ENCODE results near the gene MAVS.

MAVS gene

DNA sequence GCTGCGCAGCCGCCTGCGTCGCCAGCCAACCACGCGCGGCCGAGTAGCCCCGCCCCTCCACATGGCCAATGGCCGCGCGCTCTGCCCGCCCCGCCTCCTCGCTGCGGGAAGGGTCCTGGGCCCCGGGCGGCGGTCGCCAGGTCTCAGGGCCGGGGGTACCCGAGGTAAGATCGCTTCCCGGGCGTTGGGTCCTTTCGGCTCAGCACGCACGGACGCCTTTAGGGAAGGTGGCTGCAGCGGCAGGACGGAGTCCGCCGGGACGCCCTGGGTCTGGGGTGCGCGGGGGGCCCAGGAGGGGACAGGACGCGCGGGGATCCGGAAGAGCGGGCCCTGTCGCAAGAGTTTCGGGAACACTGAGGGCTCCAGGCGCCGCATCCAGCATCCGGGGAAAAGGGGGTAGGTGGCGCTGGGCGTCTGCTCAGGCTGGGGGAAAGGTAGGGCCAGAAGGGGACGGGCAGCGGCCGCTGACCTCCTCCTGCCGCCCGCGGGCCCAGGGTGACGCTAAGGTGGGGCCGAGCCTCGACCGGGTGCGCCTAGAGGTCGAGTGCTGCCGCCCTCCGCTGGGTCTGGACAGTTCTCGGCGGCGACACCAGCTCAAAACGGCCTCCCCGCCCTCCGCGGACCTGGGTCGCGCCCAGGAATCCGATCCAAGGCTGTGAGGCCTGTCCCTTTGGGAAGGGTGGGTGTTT lies at the start of gene MAVS:
Gene MAVS, plus strand, starts transcription at position 95 of the 689 bp plus-strand sequence. CDS start 7,791 bp downstream, outside the sequence.
- peak; percentile 70 to 77 for DNase-seq (ENCODE audit: low read depth in 1 of 2, low spot score in 1 of 2)

DNA sequence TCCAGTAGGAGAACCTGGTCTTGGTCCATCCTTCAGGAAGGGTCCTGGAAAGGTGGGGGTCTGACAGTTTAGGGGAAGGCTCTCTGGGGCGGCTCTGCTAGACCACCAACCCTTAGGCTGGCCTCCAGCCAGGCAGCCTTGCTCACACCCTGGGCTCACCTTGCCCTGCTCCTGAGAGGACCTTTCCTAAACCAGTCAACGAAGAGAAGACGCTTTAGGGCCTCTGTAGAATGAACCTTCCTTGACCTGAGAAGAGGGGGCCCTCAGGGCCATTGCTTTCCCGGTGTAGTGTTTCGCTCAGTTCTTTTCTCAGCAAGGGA lies 49.4 kb upstream of the MAVS start:
- DNase-seq (ENCODE audit: low read depth in 1 of 2, low spot score in 1 of 2), result no peak

DNA sequence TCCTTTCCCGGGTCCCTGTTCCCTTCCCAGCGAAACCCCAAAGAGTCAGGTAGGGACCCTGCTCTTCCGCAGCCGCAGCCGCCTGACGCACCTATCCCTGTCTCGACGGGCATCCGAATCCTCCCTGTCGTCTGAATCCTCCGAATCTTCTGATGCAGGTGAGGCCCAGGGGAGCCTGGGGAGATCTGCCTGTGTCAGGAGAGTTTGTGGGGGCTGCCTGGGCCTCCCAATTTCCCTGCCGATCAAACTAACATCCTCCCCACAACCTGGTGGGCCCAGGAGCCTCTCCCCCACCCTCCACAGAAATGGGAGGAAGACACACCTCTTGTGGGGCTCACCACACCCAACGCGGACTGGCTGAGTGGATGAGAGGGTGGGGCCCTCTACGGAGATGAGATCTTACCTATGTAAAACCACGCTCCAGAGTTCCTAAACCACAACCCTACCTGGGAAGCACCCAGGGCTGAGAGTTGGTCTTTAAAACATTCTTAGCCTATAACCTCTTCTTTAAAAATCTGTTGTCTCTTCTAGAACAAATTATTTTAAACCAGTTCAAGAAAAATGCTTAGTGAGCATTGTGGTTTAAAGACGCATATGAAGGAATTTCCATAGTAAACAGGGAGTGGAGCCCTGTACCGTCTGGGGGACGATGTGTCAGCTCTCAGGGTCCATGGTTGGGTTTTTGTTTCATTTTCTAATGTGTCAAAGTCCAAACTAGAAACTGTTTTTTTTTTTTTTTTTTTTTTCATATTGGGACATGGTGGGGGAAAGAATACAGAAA lies 48.9 kb upstream of the MAVS start:
- no peak for DNase-seq (ENCODE audit: low read depth in 1 of 2, low spot score in 1 of 2)

DNA sequence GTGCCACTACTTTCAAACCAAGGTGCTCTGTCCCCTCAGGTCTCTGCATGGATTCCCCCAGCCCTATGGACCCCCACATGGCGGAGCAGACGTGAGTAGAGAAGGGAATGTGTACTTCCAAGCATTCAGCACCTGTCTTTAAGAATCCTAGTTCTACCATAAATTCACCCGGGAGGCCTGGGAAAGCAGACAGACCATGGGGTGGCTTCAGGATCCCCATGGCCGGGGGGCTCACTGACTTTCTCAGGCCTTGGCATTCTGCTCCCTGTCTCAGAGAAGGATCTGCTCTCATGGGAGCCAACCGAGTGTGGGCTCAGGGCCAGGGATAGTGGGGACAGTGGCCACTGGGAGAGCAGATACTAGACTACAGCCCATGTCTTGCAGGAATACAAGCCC lies 48.3 kb upstream of the MAVS start:
- no peak for DNase-seq (ENCODE audit: low read depth in 1 of 2, low spot score in 1 of 2)

DNA sequence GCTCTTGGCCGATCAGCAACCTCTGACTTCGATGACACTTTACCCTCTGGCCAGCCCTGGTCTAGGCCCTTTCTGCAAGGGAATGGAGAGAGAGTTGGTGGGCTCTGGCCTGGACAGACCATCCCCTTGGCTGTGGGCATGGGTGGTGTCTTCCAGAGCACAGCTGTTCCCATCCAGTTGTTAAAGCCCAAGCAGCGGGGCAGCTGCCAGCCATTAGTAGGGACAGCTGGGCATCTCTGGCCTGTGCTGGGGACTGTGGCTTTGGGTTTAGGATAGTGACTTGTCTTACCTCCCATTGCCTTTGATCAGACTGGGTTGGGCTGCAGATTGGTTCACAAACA lies 47.8 kb upstream of the MAVS start:
- DNase-seq (ENCODE audit: low read depth in 1 of 2, low spot score in 1 of 2), result no peak

DNA sequence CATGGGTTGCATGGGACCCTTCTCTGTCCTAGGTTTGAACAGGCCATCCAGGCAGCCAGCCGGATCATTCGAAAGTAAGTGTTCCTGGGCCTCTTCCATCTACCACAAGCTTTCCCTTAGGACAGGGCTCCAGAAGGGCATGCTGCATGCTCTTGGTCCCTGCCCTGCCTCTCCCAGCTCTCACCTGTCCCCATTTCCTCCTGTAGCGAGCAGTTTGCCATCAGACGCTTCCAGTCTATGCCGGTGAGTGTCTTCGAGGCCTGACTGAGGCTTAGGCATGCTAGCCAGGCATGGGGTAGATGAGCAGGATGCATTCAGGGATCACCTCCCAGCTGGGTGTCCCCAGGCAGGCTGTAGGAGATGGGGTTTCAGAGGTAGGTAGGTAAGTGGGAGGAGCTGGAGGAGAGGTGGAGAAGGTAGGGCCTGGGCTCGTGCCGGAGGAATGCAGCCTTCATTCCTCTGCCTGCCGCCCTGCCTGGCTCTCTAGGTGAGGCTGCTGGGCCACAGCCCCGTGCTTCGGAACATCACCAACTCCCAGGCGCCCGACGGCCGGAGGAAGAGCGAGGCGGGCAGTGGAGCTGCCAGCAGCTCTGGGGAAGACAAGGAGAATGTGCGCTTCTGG lies 46.3 kb upstream of the MAVS start:
- DNase-seq (ENCODE audit: low read depth in 1 of 2, low spot score in 1 of 2), result no peak

DNA sequence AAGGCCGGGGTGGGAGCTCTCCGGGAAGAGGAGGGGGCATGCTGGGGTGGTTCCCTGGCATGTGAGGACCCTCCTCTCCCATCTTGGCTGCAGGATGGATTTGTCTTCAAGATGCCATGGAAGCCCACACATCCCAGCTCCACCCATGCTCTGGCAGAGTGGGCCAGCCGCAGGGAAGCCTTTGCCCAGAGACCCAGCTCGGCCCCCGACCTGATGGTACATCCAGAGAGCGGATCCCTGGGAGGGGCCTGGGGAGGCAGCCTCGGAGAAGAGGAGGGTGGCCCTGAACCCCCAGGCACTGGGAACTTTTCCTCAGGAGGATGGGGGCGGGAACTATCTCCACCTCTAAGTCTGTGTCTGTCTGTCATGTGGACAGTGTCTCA lies 45.8 kb upstream of the MAVS start:
- no peak for DNase-seq (ENCODE audit: low read depth in 1 of 2, low spot score in 1 of 2)

DNA sequence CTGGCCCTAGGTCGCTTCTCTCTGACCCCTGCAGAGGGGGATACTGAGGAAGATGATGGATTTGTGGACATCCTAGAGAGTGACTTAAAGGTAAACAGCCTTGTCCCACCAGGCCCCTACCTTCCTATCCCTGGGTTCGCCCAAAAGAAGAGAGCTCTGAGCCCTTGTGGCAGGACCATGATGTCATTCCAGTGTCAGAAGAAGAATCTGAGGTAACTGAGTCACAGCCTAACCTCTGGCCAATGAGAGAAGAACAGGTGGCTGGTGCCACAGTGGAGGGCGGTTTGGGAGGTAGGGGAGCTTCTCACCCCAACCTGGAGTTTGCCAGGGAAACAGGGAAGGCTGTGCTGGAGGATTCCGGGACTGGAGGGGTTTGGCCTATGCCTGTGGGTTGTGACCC lies 45.3 kb upstream of the MAVS start:
- no peak for DNase-seq (ENCODE audit: low read depth in 1 of 2, low spot score in 1 of 2)

DNA sequence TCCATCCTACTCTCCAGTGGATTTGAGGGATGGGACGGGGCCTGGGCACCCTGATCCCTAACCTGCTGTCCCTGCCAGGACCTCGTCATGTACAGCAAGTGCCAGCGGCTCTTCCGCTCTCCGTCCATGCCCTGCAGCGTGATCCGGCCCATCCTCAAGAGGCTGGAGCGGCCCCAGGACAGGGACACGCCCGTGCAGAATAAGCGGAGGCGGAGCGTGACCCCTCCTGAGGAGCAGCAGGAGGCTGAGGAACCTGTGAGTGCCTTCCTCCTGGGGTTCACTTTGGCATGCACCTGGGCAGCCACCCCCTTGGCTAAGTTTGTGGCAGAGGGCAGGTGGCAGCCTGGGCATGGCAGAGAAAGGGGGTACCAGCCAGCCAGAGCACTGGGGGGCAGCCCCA lies 44.8 kb upstream of the MAVS start:
- DNase-seq (ENCODE audit: low read depth in 1 of 2, low spot score in 1 of 2), result no peak

DNA sequence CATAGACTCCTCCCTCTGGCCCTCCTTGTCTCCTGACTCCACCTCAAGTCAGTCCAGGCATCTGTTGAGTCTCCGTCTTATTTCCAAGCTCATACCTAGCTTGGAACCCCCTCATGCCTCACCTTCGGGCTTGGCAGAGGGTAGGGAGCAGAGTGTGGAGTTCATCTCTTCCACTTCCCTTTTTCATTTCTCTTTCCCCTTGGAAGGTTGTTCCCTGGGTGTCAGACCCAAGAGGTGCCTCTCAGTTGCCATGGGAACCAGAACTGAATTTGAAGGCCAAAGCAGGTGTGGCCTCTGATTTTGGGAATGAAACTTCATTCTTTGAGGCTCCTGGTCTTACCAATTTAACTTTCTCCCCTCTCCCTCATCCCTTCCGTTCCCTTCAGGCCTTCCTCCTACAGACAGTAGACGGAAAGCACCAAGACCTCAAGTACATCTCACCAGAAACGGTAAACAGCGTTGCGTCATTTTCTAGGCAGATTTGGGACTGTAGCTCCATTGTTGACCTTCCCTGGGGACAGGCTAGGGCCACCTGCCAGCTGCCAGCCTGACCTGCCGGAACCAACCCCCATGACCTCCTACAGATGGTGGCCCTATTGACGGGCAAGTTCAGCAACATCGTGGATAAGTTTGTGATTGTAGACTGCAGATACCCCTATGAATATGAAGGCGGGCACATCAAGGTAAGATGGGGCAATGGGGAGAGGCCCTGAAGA lies 44.0 kb upstream of the MAVS start:
- no peak for DNase-seq (ENCODE audit: low read depth in 1 of 2, low spot score in 1 of 2)

DNA sequence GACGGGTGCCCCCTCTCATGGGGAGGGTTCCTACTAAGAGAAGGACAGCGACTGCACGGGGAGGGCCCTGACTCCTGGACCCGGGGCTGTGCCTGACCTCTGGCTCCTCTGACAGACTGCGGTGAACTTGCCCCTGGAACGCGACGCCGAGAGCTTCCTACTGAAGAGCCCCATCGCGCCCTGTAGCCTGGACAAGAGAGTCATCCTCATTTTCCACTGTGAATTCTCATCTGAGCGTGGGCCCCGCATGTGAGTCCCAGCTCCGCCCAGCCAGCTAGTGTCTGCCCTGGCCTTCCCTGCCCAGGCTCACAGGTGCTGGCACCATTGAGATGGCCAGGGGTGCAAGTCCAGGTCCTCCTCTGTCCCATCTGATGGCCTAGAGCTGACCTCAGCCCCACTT lies 43.3 kb upstream of the MAVS start:
- DNase-seq (ENCODE audit: low read depth in 1 of 2, low spot score in 1 of 2), result no peak

DNA sequence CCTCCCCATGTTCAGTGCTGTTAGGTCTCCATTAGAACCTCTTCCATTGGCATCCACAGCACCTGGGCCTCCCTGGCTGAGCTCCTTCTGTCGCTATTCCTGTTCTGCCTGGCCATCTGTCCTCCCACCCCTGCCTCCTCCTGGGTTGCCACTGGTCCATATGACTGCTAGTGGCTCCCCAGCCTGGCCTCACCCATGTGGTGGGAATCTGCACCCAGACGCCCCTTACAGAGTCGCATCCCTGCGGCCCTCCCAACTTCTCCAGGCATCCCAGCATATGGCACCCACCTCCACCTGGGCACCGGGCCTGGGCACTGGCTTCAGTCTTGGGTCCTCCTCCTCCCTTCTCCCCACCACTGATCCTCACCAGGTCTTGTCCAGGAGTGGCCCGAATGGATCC lies 42.8 kb upstream of the MAVS start:
- DNase-seq (ENCODE audit: low read depth in 1 of 2, low spot score in 1 of 2), result no peak

DNA sequence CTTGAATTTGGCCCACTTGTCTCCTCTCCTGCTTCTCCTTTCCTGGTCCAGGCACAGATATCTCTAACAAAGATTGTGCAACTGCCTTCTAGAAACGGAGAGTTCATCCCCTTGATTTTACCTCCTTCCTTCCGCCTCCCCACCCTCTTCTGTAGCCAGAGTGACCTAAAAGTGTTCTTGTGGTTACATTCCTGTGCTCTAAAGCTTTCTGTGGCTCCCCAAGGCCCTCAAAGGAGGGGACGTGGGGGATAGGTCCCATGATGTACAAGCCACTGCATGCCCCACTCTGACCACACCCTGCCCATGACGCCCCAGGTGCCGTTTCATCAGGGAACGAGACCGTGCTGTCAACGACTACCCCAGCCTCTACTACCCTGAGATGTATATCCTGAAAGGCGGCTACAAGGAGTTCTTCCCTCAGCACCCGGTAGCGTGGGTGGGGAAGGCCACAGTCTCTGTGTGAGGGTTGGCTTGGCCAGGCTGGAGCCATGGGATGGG lies 42.3 kb upstream of the MAVS start:
- DNase-seq (ENCODE audit: low read depth in 1 of 2, low spot score in 1 of 2), result no peak

DNA sequence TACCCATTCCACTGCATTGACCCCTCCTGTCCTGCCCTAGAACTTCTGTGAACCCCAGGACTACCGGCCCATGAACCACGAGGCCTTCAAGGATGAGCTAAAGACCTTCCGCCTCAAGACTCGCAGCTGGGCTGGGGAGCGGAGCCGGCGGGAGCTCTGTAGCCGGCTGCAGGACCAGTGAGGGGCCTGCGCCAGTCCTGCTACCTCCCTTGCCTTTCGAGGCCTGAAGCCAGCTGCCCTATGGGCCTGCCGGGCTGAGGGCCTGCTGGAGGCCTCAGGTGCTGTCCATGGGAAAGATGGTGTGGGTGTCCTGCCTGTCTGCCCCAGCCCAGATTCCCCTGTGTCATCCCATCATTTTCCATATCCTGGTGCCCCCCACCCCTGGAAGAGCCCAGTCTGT lies 41.9 kb upstream of the MAVS start:
- no peak for DNase-seq (ENCODE audit: low read depth in 1 of 2, low spot score in 1 of 2)

DNA sequence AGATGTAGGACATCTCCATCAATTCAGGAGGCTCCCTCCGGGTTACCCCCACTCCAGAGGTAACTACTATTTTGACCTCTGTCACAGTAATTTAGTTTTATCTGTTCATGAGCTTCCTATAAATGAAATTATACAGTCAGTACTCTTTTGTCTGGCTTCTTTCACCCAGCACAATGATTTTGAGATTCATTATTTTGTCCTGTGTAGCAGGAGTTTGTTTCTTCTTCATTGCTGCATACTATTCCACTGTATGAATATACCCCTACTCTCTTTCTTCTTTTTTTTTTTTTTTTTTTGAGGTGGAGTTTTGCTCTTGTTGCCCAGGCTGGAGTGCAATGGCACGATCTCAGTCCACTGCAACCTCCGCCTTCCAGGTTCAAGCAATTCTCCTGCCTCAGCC lies 38.1 kb upstream of the MAVS start:
- no peak for DNase-seq (ENCODE audit: low read depth in 1 of 2, low spot score in 1 of 2)

DNA sequence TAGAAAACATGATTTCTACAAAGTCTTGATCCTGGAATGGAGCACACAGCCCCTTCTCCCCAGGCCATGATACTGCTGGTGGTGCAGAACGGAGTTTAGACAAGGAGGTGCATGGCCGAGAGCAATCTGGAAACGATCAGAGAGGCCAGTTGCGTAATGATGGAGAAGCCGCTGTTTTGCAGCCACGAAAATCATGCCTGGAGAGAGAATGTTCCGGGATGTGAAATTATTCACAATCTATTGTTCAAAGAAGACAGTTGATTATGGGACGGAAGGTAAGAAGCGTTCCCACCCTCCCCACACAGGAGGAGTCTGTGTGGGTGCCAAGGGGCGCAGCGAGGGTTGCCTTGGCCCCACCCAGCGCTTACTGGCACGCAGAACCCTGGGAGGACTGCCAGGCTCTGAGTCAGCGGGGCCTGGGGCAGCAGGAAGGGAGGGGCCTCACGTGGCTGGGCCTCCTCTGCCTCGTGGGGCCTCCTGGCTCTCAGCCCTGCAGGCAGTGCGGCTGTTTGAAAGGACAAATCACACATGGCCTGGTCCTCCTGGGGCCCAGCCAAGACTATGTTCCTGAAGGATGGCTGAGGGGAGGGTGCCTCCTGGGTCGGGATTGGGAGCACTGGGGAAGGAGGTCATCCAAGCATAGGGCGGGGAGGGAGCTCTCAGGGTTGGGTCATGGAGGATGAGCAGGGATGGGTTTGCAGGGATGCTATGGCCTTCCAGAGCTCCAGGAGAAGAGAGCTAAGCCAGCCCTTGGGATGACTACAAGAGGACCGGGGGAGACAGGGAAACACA lies 35.0 kb upstream of the MAVS start:
- peak; percentile 76 to 88 for DNase-seq (ENCODE audit: low read depth in 1 of 2, low spot score in 1 of 2)

DNA sequence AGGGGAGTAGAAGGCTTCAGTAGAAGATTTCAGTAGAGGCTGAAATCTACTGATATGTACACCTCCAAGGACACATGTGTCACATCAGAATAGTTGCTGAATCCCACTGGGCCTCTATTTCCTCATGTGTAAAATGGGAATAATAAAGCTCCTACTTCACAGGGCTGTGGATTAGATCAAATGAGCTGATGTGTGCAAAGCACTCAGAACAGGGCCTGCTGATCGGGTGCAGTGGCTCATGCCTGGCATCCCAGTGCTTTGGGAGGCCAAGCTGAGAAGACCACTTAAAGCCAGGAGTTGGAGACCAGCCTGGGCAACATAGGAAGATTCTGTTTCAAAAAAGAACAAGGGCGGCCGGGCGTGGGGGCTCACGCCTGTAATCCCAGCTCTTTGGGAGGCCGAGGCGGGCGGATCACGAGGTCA lies 34.4 kb upstream of the MAVS start:
- no peak for DNase-seq (ENCODE audit: low read depth in 1 of 2, low spot score in 1 of 2)

DNA sequence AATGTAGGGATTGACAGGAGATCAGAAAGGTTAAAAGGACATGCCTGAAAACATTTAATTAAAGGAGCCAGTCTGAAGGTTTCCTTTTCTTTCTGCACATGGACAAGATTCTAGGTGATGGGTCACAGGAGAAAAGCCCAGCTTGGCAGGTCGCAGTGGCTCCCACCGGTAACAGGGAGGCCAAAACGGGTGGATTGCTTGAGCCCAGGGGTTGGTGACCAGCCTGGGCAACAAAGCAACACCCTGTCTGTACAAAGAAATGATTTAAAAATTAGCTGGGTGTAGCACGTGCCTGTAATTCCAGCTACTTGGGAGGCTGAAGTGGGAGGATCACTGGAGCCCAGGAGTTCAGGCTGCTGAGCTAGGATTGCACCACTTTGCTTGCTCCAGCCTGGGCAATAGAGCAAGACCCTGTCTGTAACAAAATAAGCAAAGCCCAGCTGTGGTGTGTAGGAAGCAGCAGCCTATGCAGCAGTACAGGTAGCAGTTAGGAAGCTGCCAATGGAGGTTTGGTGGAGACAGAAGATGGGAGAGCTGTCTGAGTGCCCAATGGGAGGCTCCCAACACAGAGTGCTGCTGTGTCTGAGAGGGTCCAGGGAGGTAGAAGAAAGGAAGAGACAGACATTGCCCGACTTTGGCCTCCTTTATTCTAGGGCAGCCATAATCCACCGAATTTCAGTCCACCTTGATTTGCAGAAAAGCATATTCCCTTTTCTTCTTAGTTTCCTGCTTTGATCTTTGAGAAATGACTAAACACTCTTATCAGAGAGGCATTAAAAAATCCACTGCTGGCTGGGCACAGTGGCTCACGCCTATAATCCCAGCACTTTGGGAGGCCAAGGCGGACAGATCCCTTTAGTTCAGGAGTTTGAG lies 33.4 kb upstream of the MAVS start:
- no peak for DNase-seq (ENCODE audit: low read depth in 1 of 2, low spot score in 1 of 2)

DNA sequence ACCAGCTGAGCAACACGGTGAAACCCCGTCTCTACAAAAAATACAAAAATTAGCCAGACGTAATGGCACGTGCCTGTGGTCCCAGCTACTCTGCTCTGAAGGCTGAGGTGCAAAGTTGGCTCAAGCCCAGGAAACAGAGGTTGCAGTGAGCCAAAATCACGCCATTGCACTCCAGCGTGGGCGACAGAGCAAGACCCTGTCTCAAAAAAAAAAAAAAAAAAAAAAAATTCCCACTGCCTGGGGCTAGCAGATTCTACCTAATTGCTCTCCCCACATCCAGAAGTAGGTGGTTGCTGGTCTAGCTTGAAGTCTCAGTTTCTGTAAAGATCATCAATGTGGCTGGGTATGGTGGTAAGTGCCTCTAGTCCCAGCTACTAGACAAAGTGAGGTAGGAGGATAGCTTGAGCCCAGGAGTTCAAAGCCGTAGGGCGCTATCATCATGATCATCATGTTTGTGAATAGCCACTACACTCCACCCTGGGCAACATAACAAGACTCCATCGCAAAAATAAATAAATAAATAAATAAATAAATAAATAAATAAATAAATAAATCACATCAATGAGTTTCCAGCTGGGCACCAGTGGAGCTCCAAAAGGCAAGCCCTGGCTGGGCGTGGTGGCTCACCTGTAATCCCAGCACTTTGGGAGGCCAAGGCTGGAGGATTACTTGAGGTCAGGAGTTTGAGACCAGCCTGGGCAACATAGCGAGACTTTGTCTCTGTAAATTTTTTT lies 32.6 kb upstream of the MAVS start:
- no peak for DNase-seq (ENCODE audit: low read depth in 1 of 2, low spot score in 1 of 2)
